K562 (cell line): ENCODE results near the gene ZNF112. TPM values are rescaled to one million over a fixed set of nuclear protein-coding genes. Genes with fewer than 3 reads are reported as not detected.

Experiments
- CLOCK ChIP-seq: fragments of 250-450 bp; sonication (Bioruptor Pico); IDR thresholded peaks from 2 replicates; pipeline ENCODE4 v1.4.0; 2020; ENCODE audit warnings: mild to moderate bottlenecking, moderate library complexity, borderline replicate concordance
- ETV1 ChIP-seq: fragments of 450-650 bp; conservative IDR thresholded peaks from 2 replicates; pipeline ENCODE4 v1.6.1; 2016; ENCODE audit warnings: missing genetic modification characterization, control low read depth, low read depth, missing compliant biosample characterization
- FOXK1 ChIP-seq: sonication (generic); formaldehyde crosslinking; IDR thresholded peaks from 2 replicates; pipeline ENCODE4 v1.8.0; 2022; ENCODE audit warnings: missing genetic modification reagents, mild to moderate bottlenecking, borderline replicate concordance
- GTF2A2 ChIP-seq: IDR thresholded peaks from 2 replicates; pipeline ENCODE4 v1.6.1; 2016; ENCODE audit warnings: mild to moderate bottlenecking, missing genetic modification characterization, missing compliant biosample characterization
- GTF3C2 ChIP-seq: IDR thresholded peaks from 3 replicates; pipeline ENCODE4 v1.6.1; 2011; ENCODE audit warnings: borderline replicate concordance, mild to moderate bottlenecking, moderate library complexity; ENCODE audit not compliant: insufficient read length; ENCODE audit errors: extremely low read depth
- HDAC3 ChIP-seq: fragments of 450-650 bp; IDR thresholded peaks from 2 replicates; pipeline ENCODE4 v1.6.1; 2018; ENCODE audit warnings: borderline replicate concordance, mild to moderate bottlenecking, moderate library complexity; ENCODE audit not compliant: partially characterized antibody
- L3MBTL2 ChIP-seq: fragments of 450-650 bp; IDR thresholded peaks from 2 replicates; pipeline ENCODE4 v1.6.1; 2016; ENCODE audit warnings: mild to moderate bottlenecking, moderate library complexity
- MAFG ChIP-seq: fragments of 450-650 bp; conservative IDR thresholded peaks from 2 replicates; pipeline ENCODE4 v1.6.1; 2016; ENCODE audit warnings: missing genetic modification characterization, missing compliant biosample characterization
- NCOA4 ChIP-seq: fragments of 450-650 bp; IDR thresholded peaks from 2 replicates; pipeline ENCODE4 v1.6.1; 2018; ENCODE audit warnings: mild to moderate bottlenecking; ENCODE audit not compliant: partially characterized antibody
- NUFIP1 ChIP-seq: fragments of 450-650 bp; IDR thresholded peaks from 2 replicates; pipeline ENCODE4 v1.6.1; 2018; ENCODE audit not compliant: partially characterized antibody
- PHF20 ChIP-seq: fragments of 450-650 bp; IDR thresholded peaks from 2 replicates; pipeline ENCODE4 v1.6.1; 2018; ENCODE audit not compliant: partially characterized antibody
- POLR2AphosphoS2 ChIP-seq: IDR thresholded peaks from 2 replicates; pipeline ENCODE4 v1.6.1; 2012; ENCODE audit warnings: low read length, improper control_type of control experiment
- POLR2G ChIP-seq: fragments of 200-400 bp; formaldehyde crosslinking; IDR thresholded peaks from 2 replicates; pipeline ENCODE4 v1.6.1; 2017; ENCODE audit warnings: low read depth, mild to moderate bottlenecking, antibody characterized with exemption, low read length, moderate library complexity
- RB1 ChIP-seq: fragments of 450-650 bp; IDR thresholded peaks from 2 replicates; pipeline ENCODE4 v1.6.1; 2017; ENCODE audit warnings: low read depth, mild to moderate bottlenecking
- RFX1 ChIP-seq: fragments of 450-650 bp; IDR thresholded peaks from 2 replicates; pipeline ENCODE4 v1.6.1; 2016; ENCODE audit warnings: mild to moderate bottlenecking, moderate library complexity
- SIX5 ChIP-seq, 2 experiments: IDR thresholded peaks; 2 replicates each; pipeline ENCODE4 v1.6.1; 2011; ENCODE audit warnings: low read length in 2 of 2, borderline replicate concordance in 1 of 2, low read depth in 1 of 2, mild to moderate bottlenecking in 1 of 2, moderate library complexity in 1 of 2; ENCODE audit not compliant: insufficient read depth in 1 of 2
- STAG1 ChIP-seq: sonication (generic); formaldehyde crosslinking; IDR thresholded peaks from 2 replicates; pipeline ENCODE4 v1.5.0; 2020; ENCODE audit warnings: missing genetic modification reagents, borderline replicate concordance
- TFAM ChIP-seq: fragments of 250-450 bp; sonication (Bioruptor Pico); conservative IDR thresholded peaks from 2 replicates; pipeline ENCODE4 v1.5.0; 2021; ENCODE audit warnings: mild to moderate bottlenecking, moderate library complexity
- TRIM24 ChIP-seq, 2 experiments: fragments of 450-650 bp; IDR thresholded peaks; 2 replicates each; pipeline ENCODE4 v1.6.1; 2016
- XRCC3 ChIP-seq: fragments of 450-650 bp; IDR thresholded peaks from 2 replicates; pipeline ENCODE4 v1.6.1; 2017; ENCODE audit warnings: mild to moderate bottlenecking, moderate library complexity
- ZKSCAN8 ChIP-seq: fragments of 200-800 bp; sonication (Bioruptor generic); IDR thresholded peaks from 2 replicates; pipeline ENCODE4 v1.6.1; 2016; ENCODE audit warnings: missing genetic modification characterization, missing compliant biosample characterization
- ZNF239 ChIP-seq: fragments of 250-450 bp; sonication (Bioruptor Pico); IDR thresholded peaks from 2 replicates; pipeline ENCODE4 v1.4.0; 2020; ENCODE audit warnings: mild to moderate bottlenecking
- ZNF444 ChIP-seq: fragments of 250-450 bp; sonication (Bioruptor Pico); IDR thresholded peaks from 2 replicates; pipeline ENCODE4 v1.4.0; 2020; ENCODE audit warnings: mild to moderate bottlenecking, moderate library complexity
- ZNF589 ChIP-seq: fragments of 200-800 bp; sonication (Bioruptor generic); IDR thresholded peaks from 2 replicates; pipeline ENCODE4 v1.6.1; 2016; ENCODE audit warnings: low read depth, missing genetic modification characterization, missing compliant biosample characterization
- ZNF644 ChIP-seq: fragments of 200-800 bp; sonication (Bioruptor generic); IDR thresholded peaks from 2 replicates; pipeline ENCODE4 v1.6.1; 2016; ENCODE audit warnings: low read depth, missing genetic modification characterization, missing compliant biosample characterization
- ZNF766 ChIP-seq: fragments of 200-800 bp; sonication (Bioruptor generic); conservative IDR thresholded peaks from 2 replicates; pipeline ENCODE4 v1.6.1; 2016; ENCODE audit warnings: missing genetic modification characterization, missing compliant biosample characterization
- ZNF77 ChIP-seq: fragments of 250-450 bp; sonication (Bioruptor Pico); IDR thresholded peaks from 2 replicates; pipeline ENCODE4 v1.5.0; 2020
- polyA plus RNA-seq, 8 experiments: library from polyadenylated mRNA; depleted of rRNA in 4 of 8; stranded (reverse) in 5 of 8; unstranded in 3 of 8; fragments of >200 nt; fragmentation: Nextera tagmentation in 2 of 8; fragmentation: Illumina TruSeq in 1 of 8; extraction: Ambion mirVana in 2 of 8; extraction: Trizol in 1 of 8; gene quantifications; 2 replicates each; pipeline versions ENCODE4 v1.2.1 to v1.2.3, GENCODE V29; 2011 to 2014; ENCODE audit warnings: inconsistent platforms in 1 of 8, missing spikeins in 1 of 8
- total RNA-seq, 7 experiments: library from RNA; depleted of rRNA in 6 of 7; stranded (reverse); fragments of >200 nt in 6 of 7; fragmentation: Illumina TruSeq in 2 of 7; extraction: Trizol in 2 of 7; gene quantifications; 2 replicates each; pipeline versions ENCODE4 v1.2.1 to v1.2.3, GENCODE V29; 2011 to 2021; ENCODE audit warnings: low replicate concordance in 1 of 7

The ZNF112 gene
- total and polyA plus RNA-seq, 9 of the 15 experiments (the other 6 are each of a cell fraction or from before 2014, with no cell fraction given), result 0.21 to 1.3 (median 0.61) TPM

GRCh38 chr19:44304659-44305193, 51.8 kb downstream of the ZNF112 start, which contains the start of gene ZNF235 (continued):
- TF ChIP-seq CLOCK (no peak), ZNF239 (CRISPR knock-in tag) (no peak), GTF2A2 (tag) (no peak), POLR2AphosphoS2 (no peak), NUFIP1 (no peak), L3MBTL2 (peak; percentile 62), HDAC3 (no peak), ZNF766 (CRISPR knock-in tag) (peak; percentile 74), ZNF589 (CRISPR knock-in tag) (no peak), STAG1 (CRISPR knock-in tag) (no peak), TRIM24 (IDR thresholded peaks at IDR 0.05) (no peak), RFX1 (no peak), ZNF444 (CRISPR knock-in tag) (no peak), GTF3C2 (no peak), NCOA4 (no peak), XRCC3 (no peak), TFAM (CRISPR knock-in tag) (no peak), RB1 (no peak; the same call in 1 of the 2 replicates), POLR2G (peak; percentile 86), FOXK1 (no peak), SIX5 (IDR thresholded peaks at IDR 0.05; ENCODE audit: borderline replicate concordance in 1 of 2, insufficient read depth in 1 of 2, low read depth in 1 of 2, low read length in 2 of 2) (peak; percentile 90 to 92), PHF20 (no peak), ZNF644 (tag) (peak; percentile 86; the same call in 1 of the 2 replicates), MAFG (tag) (no peak), ZKSCAN8 (CRISPR knock-in tag) (no peak), ETV1 (peak; percentile 70), ZNF77 (CRISPR knock-in tag) (no peak)
